ENCODE measurements around the gene ZNF280D. TPM values are rescaled to one million over a fixed set of nuclear protein-coding genes. Genes with fewer than 3 reads are reported as not detected.

ZNF280D gene
- total and polyA plus RNA-seq, 2 of the 4 experiments (the other 2 are of a cell fraction) = 8.3 to 21.0 TPM

DNA sequence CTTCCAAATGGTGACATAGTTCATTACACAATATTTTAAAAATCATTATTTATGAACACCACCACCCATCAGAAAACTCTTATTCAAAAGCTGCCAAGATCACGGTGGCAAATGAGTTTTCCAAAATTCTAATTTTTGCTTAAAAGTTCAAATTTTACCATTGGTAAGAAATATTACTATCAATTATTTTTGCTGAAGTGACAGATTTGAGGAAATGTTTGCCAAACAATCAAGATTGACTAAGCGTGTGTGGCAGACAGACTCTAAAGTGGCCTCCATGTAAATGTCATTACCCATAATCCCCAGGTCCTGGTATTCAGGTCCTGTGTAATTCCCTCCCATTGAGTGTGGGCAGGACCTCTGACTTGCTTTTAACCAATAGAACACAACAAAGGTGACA, 35.0 kb downstream of the ZNF280D start:
- Histone ChIP-seq H3K4me2 (ENCODE audit: low read depth, low read length) (no peak overlapping the region), H2BK120ac (ENCODE audit: low read depth, low read length) (no peak overlapping the region), H2BK15ac (ENCODE audit: low read depth, low read length) (no peak overlapping the region), H3K4me1 (ENCODE audit: control insufficient read depth, insufficient read depth, low read length) (peaks cover 2% of the 10 kb centered on the region; the same call in 1 of the 2 replicates), H3K36me3 (ENCODE audit: control insufficient read depth, insufficient read depth, low read length) (peaks cover 17% of the 10 kb centered on the region), H3K9ac (ENCODE audit: low read depth, low read length) (no peak overlapping the region), H4K5ac (ENCODE audit: low read depth, low read length) (no peak overlapping the region), H3K9me3 (ENCODE audit: control insufficient read depth, insufficient read depth, low read length) (no peaks in the 10 kb centered on the region), H4K91ac (ENCODE audit: insufficient read depth, low read depth, low read length) (no peak overlapping the region), H3K79me1 (ENCODE audit: low read depth in 1 of 2, low read length in 2 of 2) (peaks cover 6 to 14% of the 10 kb centered on the region in 2 experiments; a peak in 3 of 4 replicates), H2AK5ac (ENCODE audit: low read depth, low read length) (no peak overlapping the region), H3K4ac (ENCODE audit: low read depth, low read length) (no peak overlapping the region), H2BK20ac (ENCODE audit: low read depth, low read length) (no peak overlapping the region), H4K8ac (ENCODE audit: low read depth in 2 of 2, low read length in 2 of 2) (no peak overlapping the region), H3K18ac (ENCODE audit: low read depth, low read length) (no peak overlapping the region), H3K56ac (ENCODE audit: extremely low read depth, insufficient read depth, low read length) (no peak overlapping the region), H2AFZ (replicated peaks; ENCODE audit: low read length, poor library complexity) (no peak overlapping the region), H3K4me3 (ENCODE audit: insufficient read depth, low read depth, low read length) (no peak overlapping the region), H3K23ac (ENCODE audit: low read depth, low read length) (no peak overlapping the region), H3K27me3 (ENCODE audit: control insufficient read depth, insufficient read depth, low read length) (no peaks in the 10 kb centered on the region), H2BK5ac (ENCODE audit: low read depth, low read length, poor library complexity, severe bottlenecking) (no peak overlapping the region), H2AK9ac (replicated peaks; ENCODE audit: low read depth, low read length, poor library complexity) (no peak overlapping the region), H3K14ac (replicated peaks; ENCODE audit: low read depth, low read length) (no peak overlapping the region), H3K27ac (ENCODE audit: insufficient read depth, low read length) (no peak overlapping the region), H4K20me1 (ENCODE audit: insufficient read depth, low read length) (no peaks in the 10 kb centered on the region), H3K9me1 (ENCODE audit: insufficient read depth, low read length) (no peaks in the 10 kb centered on the region)
- peak; percentile 87 for TF ChIP-seq MAFK (IDR thresholded peaks at IDR 0.05; ENCODE audit: low read depth, low read length)
- no peak for TF ChIP-seq BHLHE40 (IDR thresholded peaks at IDR 0.05; ENCODE audit: low read depth, low read length)
- no peak for TF ChIP-seq CHD1 (IDR thresholded peaks at IDR 0.05; ENCODE audit: low read depth, low read length)
- TF ChIP-seq, protein P1, sequence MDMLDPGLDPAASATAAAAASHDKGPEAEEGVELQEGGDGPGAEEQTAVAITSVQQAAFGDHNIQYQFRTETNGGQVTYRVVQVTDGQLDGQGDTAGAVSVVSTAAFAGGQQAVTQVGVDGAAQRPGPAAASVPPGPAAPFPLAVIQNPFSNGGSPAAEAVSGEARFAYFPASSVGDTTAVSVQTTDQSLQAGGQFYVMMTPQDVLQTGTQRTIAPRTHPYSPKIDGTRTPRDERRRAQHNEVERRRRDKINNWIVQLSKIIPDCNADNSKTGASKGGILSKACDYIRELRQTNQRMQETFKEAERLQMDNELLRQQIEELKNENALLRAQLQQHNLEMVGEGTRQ (IDR thresholded peaks at IDR 0.05; ENCODE audit: low read depth, low read length) = no peak
- in situ Hi-C loops (cut with MboI; ENCODE audit: low sequenced_read_pairs) (no loop called here), dilution Hi-C loops (cut with HindIII; ENCODE audit: low sequenced_read_pairs, unreplicated experiment) (no loop called here), intact Hi-C loops (cut with micrococcal nuclease) (no loop called here)
- BruUV-seq (replicated peaks) = no TSS peak
- DNase-seq = no peak
- no CpG with 5 or more reads among the region's 2 CpGs for WGBS, 2 experiments (ENCODE audit: extremely low coverage in 2 of 2, insufficient read length in 1 of 2)
- no peak for ATAC-seq (ENCODE audit: low read depth)
- ChIA-PET CTCF (no interaction called here), POLR2A (ENCODE audit: unreplicated experiment) (no interaction called here)
